ENCODE data around the gene SMC1A. TPM values are rescaled to one million over a fixed set of nuclear protein-coding genes. Genes with fewer than 3 reads are reported as not detected.
"Not testable (repeated sequence)": the region's sequence is repeated elsewhere in the genome, so short reads cannot be mapped to it uniquely, and the experiment has no call there.

The SMC1A gene
- total RNA-seq (2021; ENCODE audit: unreplicated experiment): 111 TPM
- 81.2 TPM for polyA plus RNA-seq (2012; ENCODE audit: insufficient read length)
- Bru-seq, nascent RNA: percentile 91 among the genes with signal in this experiment
- percentile 94 among the genes with signal in this experiment for BruChase-seq, experiment 1, labeled RNA remaining after a 2-hour chase
- percentile 96 among the genes with signal in this experiment for BruChase-seq, experiment 2, labeled RNA remaining after a 6-hour chase
- long read RNA-seq, full-length matches to known transcripts: 49 of 202 reads
- long read RNA-seq, partial matches to known transcripts: 104 of 202 reads
- long read RNA-seq, other reads (novel, unspliced or antisense): 49 of 202 reads

DNA sequence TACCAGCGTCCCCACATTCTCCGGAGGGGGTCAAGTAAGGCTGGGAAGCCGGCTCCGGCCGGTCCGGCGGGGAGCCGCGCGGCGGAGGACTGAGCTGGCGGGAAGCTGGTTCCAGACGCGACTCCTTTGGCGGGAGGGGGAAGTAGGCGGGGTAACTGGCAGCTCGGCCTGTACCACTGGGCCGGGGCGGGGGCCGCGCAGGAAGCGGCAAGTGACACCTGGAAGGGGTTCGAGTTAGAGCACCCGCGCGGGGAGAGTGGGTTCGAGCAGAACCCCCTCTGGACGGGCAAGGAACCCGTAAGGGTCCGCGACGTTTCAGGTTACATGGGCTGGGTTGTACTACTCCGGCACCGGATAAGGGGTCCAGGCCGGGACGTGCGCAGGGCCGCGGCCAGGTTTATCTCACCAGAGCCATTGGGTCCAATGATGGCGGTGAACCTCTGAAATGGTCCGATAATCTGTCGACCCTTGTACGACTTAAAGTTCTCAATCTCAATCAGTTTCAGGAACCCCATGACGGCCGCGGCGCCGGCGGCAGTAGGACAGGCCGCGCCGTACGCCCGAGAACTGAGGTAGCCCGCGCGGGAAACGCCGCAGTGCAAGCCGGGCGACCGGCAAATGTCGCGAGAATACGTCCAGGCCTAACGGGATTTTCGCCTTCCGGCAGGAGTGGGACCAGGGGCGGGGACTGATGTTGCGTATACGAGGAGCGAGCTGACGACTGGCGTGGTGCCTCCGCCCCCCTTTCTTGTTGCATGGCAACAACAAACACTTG, at the start of gene SMC1A:
TSS of gene SMC1A (minus strand) at position 569 of the 775 bp plus-strand sequence. CDS start at position 515, 54 bp downstream.
- Histone ChIP-seq H3K36me3 (ENCODE audit: control insufficient read depth, insufficient read depth, low read length) (peaks cover 2% of the 10 kb centered on the region), H3K4me3 (ENCODE audit: low read depth in 2 of 2, low read length in 2 of 2) (peak within 1 kb of the TSS; percentile 69 to 85), H3K4me1 (ENCODE audit: control insufficient read depth, insufficient read depth, low read length) (peaks cover 8% of the 10 kb centered on the region; the same call in 1 of the 2 replicates), H3K27me3 (ENCODE audit: control insufficient read depth, insufficient read depth, low read length) (no peaks in the 10 kb centered on the region), H3K9me3 (ENCODE audit: control insufficient read depth, insufficient read depth, low read depth, low read length) (no peaks in the 10 kb centered on the region), H3K27ac (ENCODE audit: low read length) (peak within 1 kb of the TSS; percentile 92)
- intact Hi-C loops (cut with micrococcal nuclease; ENCODE audit: unreplicated experiment) (no loop called here), in situ Hi-C loops (cut with HindIII; ENCODE audit: low pct_unique_long_range_greater_than_20kb, low sequenced_read_pairs) (no loop called here)
- ATAC-seq (peak; percentile 96), DNase-seq (ENCODE audit: low read depth, low spot score) (peak; percentile 83)
- BruUV-seq (replicated peaks): no TSS peak
- CTCF ChIA-PET: interaction anchor here (0.6 to 0.9 kb wide), 3 partner anchors 14 to 353 kb away, joined by 3 to 5 read pairs (median 4); no protein-coding TSS in a partner anchor
- POLR2A ChIA-PET: interaction anchor here (0.5 to 1.3 kb wide), 5 partner anchors 8 to 502 kb away, joined by 3 to 5 read pairs (median 4); partner anchors contain the start of gene IQSEC2
- TF ChIP-seq, protein P1, sequence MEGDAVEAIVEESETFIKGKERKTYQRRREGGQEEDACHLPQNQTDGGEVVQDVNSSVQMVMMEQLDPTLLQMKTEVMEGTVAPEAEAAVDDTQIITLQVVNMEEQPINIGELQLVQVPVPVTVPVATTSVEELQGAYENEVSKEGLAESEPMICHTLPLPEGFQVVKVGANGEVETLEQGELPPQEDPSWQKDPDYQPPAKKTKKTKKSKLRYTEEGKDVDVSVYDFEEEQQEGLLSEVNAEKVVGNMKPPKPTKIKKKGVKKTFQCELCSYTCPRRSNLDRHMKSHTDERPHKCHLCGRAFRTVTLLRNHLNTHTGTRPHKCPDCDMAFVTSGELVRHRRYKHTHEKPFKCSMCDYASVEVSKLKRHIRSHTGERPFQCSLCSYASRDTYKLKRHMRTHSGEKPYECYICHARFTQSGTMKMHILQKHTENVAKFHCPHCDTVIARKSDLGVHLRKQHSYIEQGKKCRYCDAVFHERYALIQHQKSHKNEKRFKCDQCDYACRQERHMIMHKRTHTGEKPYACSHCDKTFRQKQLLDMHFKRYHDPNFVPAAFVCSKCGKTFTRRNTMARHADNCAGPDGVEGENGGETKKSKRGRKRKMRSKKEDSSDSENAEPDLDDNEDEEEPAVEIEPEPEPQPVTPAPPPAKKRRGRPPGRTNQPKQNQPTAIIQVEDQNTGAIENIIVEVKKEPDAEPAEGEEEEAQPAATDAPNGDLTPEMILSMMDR (IDR thresholded peaks at IDR 0.05): no peak
- TF ChIP-seq POLR2AphosphoS5 (IDR thresholded peaks at IDR 0.05; ENCODE audit: low read depth, low read length): peak; percentile 55
- TF ChIP-seq SIN3A (IDR thresholded peaks at IDR 0.05; ENCODE audit: borderline replicate concordance, insufficient read depth, low read depth, low read length): peak; percentile 75; the same call in 1 of the 2 replicates
- peak; percentile 42; the same call in 1 of the 2 replicates for TF ChIP-seq TCF7L2 (IDR thresholded peaks at IDR 0.05; ENCODE audit: low read depth, low read length)
- TF ChIP-seq, protein P2, sequence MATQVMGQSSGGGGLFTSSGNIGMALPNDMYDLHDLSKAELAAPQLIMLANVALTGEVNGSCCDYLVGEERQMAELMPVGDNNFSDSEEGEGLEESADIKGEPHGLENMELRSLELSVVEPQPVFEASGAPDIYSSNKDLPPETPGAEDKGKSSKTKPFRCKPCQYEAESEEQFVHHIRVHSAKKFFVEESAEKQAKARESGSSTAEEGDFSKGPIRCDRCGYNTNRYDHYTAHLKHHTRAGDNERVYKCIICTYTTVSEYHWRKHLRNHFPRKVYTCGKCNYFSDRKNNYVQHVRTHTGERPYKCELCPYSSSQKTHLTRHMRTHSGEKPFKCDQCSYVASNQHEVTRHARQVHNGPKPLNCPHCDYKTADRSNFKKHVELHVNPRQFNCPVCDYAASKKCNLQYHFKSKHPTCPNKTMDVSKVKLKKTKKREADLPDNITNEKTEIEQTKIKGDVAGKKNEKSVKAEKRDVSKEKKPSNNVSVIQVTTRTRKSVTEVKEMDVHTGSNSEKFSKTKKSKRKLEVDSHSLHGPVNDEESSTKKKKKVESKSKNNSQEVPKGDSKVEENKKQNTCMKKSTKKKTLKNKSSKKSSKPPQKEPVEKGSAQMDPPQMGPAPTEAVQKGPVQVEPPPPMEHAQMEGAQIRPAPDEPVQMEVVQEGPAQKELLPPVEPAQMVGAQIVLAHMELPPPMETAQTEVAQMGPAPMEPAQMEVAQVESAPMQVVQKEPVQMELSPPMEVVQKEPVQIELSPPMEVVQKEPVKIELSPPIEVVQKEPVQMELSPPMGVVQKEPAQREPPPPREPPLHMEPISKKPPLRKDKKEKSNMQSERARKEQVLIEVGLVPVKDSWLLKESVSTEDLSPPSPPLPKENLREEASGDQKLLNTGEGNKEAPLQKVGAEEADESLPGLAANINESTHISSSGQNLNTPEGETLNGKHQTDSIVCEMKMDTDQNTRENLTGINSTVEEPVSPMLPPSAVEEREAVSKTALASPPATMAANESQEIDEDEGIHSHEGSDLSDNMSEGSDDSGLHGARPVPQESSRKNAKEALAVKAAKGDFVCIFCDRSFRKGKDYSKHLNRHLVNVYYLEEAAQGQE (IDR thresholded peaks at IDR 0.05; ENCODE audit: insufficient read depth in 1 of 2, low read depth in 2 of 2, low read length in 1 of 2): no peak

DNA sequence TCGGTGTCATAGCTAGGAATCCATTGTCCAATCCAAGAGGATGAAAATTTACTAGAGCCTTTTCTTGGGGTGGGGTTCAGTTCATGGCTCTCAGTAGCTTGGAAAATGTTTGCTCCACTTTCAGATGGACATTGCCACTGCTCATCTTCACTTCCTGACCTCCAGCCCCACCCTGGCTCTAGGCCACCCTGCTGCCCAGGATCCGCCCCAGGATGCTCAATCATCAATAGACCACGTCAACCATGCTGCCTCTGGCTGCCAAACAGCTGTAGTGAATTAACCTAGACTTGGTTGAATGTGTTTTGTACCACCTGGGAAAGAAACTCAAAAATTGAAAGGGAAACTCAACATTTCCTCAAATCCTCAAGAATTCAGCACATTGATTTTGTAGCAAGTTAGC, 48.9 kb upstream of the SMC1A start:
- intact Hi-C loops (cut with micrococcal nuclease; ENCODE audit: unreplicated experiment) (no loop called here), in situ Hi-C loops (cut with HindIII; ENCODE audit: low pct_unique_long_range_greater_than_20kb, low sequenced_read_pairs) (no loop called here)
- H3K9me3 ChIP-seq (ENCODE audit: control insufficient read depth, insufficient read depth, low read depth, low read length): no peaks in the 10 kb centered on the region
- no peak overlapping the region for H3K27ac ChIP-seq (ENCODE audit: low read length)
- H3K4me3 ChIP-seq (ENCODE audit: low read depth in 2 of 2, low read length in 2 of 2): no peak overlapping the region
- H3K36me3 ChIP-seq (ENCODE audit: control insufficient read depth, insufficient read depth, low read length): no peaks in the 10 kb centered on the region
- no peaks in the 10 kb centered on the region for H3K4me1 ChIP-seq (ENCODE audit: control insufficient read depth, insufficient read depth, low read length)
- no TSS peak for BruUV-seq (replicated peaks)
- TF ChIP-seq, protein P2 (IDR thresholded peaks at IDR 0.05; ENCODE audit: insufficient read depth in 1 of 2, low read depth in 2 of 2, low read length in 1 of 2): no peak
- TF ChIP-seq POLR2AphosphoS5 (IDR thresholded peaks at IDR 0.05; ENCODE audit: low read depth, low read length) (no peak), TCF7L2 (IDR thresholded peaks at IDR 0.05; ENCODE audit: low read depth, low read length) (no peak), SIN3A (IDR thresholded peaks at IDR 0.05; ENCODE audit: borderline replicate concordance, insufficient read depth, low read depth, low read length) (no peak)
- ATAC-seq: no peak
- no peak for DNase-seq (ENCODE audit: low read depth, low spot score)
- POLR2A ChIA-PET: no interaction called here
- CTCF ChIA-PET: no interaction called here
- no peaks in the 10 kb centered on the region for H3K27me3 ChIP-seq (ENCODE audit: control insufficient read depth, insufficient read depth, low read length)

DNA sequence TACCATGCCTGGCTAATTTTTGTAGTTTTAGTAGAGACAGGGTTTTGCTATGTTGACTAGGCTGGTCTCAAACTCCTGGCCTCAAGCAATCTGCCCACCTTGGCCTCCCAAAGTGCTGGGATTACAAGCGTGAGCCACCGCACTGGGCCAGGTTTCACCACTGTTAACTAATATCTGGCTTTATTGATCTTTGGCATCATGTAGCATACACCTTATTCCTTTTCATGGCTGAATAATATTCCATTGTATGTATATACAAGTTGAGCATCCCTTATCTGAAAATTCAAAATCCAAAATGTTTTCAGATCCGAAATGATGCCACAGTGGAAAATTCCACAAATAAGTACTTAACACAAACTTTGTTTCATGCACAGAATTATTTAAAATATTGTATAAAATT, 46.2 kb upstream of the SMC1A start:
- H3K4me1 ChIP-seq (ENCODE audit: control insufficient read depth, insufficient read depth, low read length); POLR2A ChIA-PET; CTCF ChIA-PET; in situ Hi-C loops (cut with HindIII; ENCODE audit: low pct_unique_long_range_greater_than_20kb, low sequenced_read_pairs); H3K27me3 ChIP-seq (ENCODE audit: control insufficient read depth, insufficient read depth, low read length); intact Hi-C loops (cut with micrococcal nuclease; ENCODE audit: unreplicated experiment); H3K36me3 ChIP-seq (ENCODE audit: control insufficient read depth, insufficient read depth, low read length); H3K27ac ChIP-seq (ENCODE audit: low read length); DNase-seq (ENCODE audit: low read depth, low spot score); ATAC-seq; H3K4me3 ChIP-seq (ENCODE audit: low read depth in 2 of 2, low read length in 2 of 2); BruUV-seq (replicated peaks); H3K9me3 ChIP-seq (ENCODE audit: control insufficient read depth, insufficient read depth, low read depth, low read length): not testable (repeated sequence)
